OCI-LY7 (cell line): ENCODE measurements around the gene TPP1.

Experiments
- CTCF ChIP-seq: fragments of 200-600 bp; sonication (generic); conservative IDR thresholded peaks from 2 replicates; pipeline ENCODE4 v1.5.1; 2014; ENCODE audit warnings: mild to moderate bottlenecking, antibody characterized with exemption, low read length, moderate library complexity, mixed read lengths
- EZH2phosphoT487 ChIP-seq: fragments of 200-600 bp; sonication (generic); IDR thresholded peaks from 2 replicates; pipeline ENCODE4 v1.6.1; 2018; ENCODE audit warnings: low read depth, borderline replicate concordance, mild to moderate bottlenecking, mixed run types, antibody characterized with exemption, low read length, moderate library complexity, mixed read lengths

GRCh38 chr11:6619004-6619745 is at the start of gene TPP1:
- TF ChIP-seq CTCF = no peak
- no peak for TF ChIP-seq EZH2phosphoT487
